Sigmoid colon (tissue), 7 donors: Measurements from ENCODE around the gene NIPAL3. TPM values are rescaled to one million over a fixed set of nuclear protein-coding genes. Genes with fewer than 3 reads are reported as not detected.

Source experiments
- DNase-seq: peaks from one replicate; pipeline ENCODE4 v3.0.0-alpha.2; 2019
- H3K27ac ChIP-seq, 4 donors: fragments of 200-600 bp; sonication (generic); one replicate each; pipeline ENCODE4 v1.5.1; 2016 to 2019; ENCODE audit warnings: mild to moderate bottlenecking in 1 of 4
- H3K27me3 ChIP-seq, 3 donors: fragments of 200-600 bp; sonication (generic); one replicate each; pipeline ENCODE4 v1.5.1; 2019; ENCODE audit warnings: mild to moderate bottlenecking in 1 of 3
- H3K36me3 ChIP-seq, 4 donors: fragments of 200-600 bp; sonication (generic); one replicate each; pipeline ENCODE4 v1.5.1; 2016 to 2019
- H3K4me1 ChIP-seq, 4 donors: fragments of 200-600 bp; sonication (generic); one replicate each; pipeline ENCODE4 v1.5.1; 2017 to 2019
- H3K4me3 ChIP-seq, 4 donors: fragments of 200-600 bp; sonication (generic); one replicate each; pipeline ENCODE4 v1.5.1; 2017 to 2019; ENCODE audit warnings: mild to moderate bottlenecking in 2 of 4, moderate library complexity in 1 of 4
- H3K9me3 ChIP-seq, 4 donors: fragments of 200-600 bp in 3 of 4; sonication (generic) in 3 of 4; one replicate each; pipeline versions ENCODE4 v1.5.1 to v1.6.1; 2013 to 2019
- CTCF ChIP-seq, 4 experiments: fragments of 450-650 bp in 3 of 4; fragments of 200-600 bp in 1 of 4; IDR thresholded peaks; one replicate each; pipeline ENCODE4 v1.5.1; 2016 to 2019; ENCODE audit warnings: antibody characterized with exemption in 4 of 4, mild to moderate bottlenecking in 3 of 4, moderate library complexity in 2 of 4
- EP300 ChIP-seq, 4 donors: sonication (generic); formaldehyde crosslinking; IDR thresholded peaks; one replicate each; pipeline ENCODE4 v1.6.1; 2017; ENCODE audit warnings: antibody characterized with exemption in 4 of 4
- POLR2A ChIP-seq, 2 donors: fragments of 450-650 bp; IDR thresholded peaks; one replicate each; pipeline ENCODE4 v1.6.1; 2016; ENCODE audit warnings: antibody characterized with exemption in 2 of 2, mild to moderate bottlenecking in 2 of 2, moderate library complexity in 2 of 2
- POLR2AphosphoS5 ChIP-seq, 4 donors: sonication (generic); formaldehyde crosslinking; IDR thresholded peaks; one replicate each; pipeline ENCODE4 v1.6.1; 2017; ENCODE audit warnings: antibody characterized with exemption in 4 of 4
- WGBS, 2 donors: extraction: QIAGEN DNeasy Blood & Tissue Kit; methylation state at CpG; one replicate each; pipeline ENCODE4 v1.1.7; 2013; 5-methylcytosine and 5-hydroxymethylcytosine counted together
- intact Hi-C: fragments of 100-400 bp; cut with DNase I; formaldehyde crosslinking; loops from one replicate; pipeline ENCODE4 v1.15.1; 2023
- polyA plus RNA-seq, 3 donors: library from polyadenylated mRNA; stranded (reverse); fragments of 200-250 nt; gene quantifications; one replicate each; pipeline ENCODE4 v1.2.3, GENCODE V29; 2013
- total RNA-seq, 4 donors: library from RNA; depleted of rRNA; stranded (reverse); fragments of >200 nt; gene quantifications; one replicate each; pipeline ENCODE4 v1.1.0, GENCODE V29; 2016
- donor health status: healthy with polysubstance abuse.
- donor health status: Bipolar disorder and iron deficiency.
- donor health status: healthy.

Gene NIPAL3
- total and polyA plus RNA-seq, 7 donors = 5.8 to 53.2 (median 23.7) TPM

- intact Hi-C loops = no loop called here
- Histone ChIP-seq H3K4me1 (peaks cover 0 to 44% (median 26%) of the 10 kb centered on the region in 4 donors), H3K4me3 (peak within 1 kb of the TSS; percentile 62 to 86 (median 78)), H3K27ac (peak within 1 kb of the TSS; percentile 62 to 84 (median 74)), H3K9me3 (no peaks in the 10 kb centered on the region), H3K36me3 (no peaks in the 10 kb centered on the region), H3K27me3 (no peaks in the 10 kb centered on the region)
- DNase-seq = peak; percentile 90
- 2 to 7% methylated on average over 48 of the region's 48 CpGs for WGBS, 2 donors
- TF ChIP-seq POLR2AphosphoS5 (IDR thresholded peaks at IDR 0.05) (peak in 2 of 4 donors; percentile 26 to 51), POLR2A (IDR thresholded peaks at IDR 0.05) (no peak)
Measured at GRCh38 chr1:24413350-24414163, 2.0 kb upstream of the NIPAL3 start, which contains the start of gene STPG1. Gene STPG1, minus strand, starts transcription at chr1:24413782. Its CDS starts 12,394 bp downstream, at chr1:24401388.

- intact Hi-C loops = loop anchor here (5.0 kb wide), 2 partner anchors 87 to 227 kb away; partner anchors contain the start of genes RCAN3 and SRRM1
Measured at GRCh38 chr1:24414775-24415333, 748 bp upstream of the NIPAL3 start.

GRCh38 chr1:24415910-24416665 is 486 bp downstream of the NIPAL3 start:
- TF ChIP-seq POLR2A (IDR thresholded peaks at IDR 0.05) (no peak), POLR2AphosphoS5 (IDR thresholded peaks at IDR 0.05) (no peak), CTCF (IDR thresholded peaks at IDR 0.05) (no peak), EP300 (IDR thresholded peaks at IDR 0.05) (no peak)
- H3K27me3 ChIP-seq = no peaks in the 10 kb centered on the region
- DNase-seq = no peak
- H3K36me3 ChIP-seq = peaks cover 0 to 16% (median 3%) of the 10 kb centered on the region in 4 donors
- WGBS, 2 donors = 1 to 3% methylated on average over 35 of the region's 35 CpGs
- peak overlapping the region; percentile 45 to 65 (median 58) for H3K4me3 ChIP-seq
- H3K9me3 ChIP-seq = no peaks in the 10 kb centered on the region
- peak overlapping the region; percentile 39 to 84 (median 64) for H3K27ac ChIP-seq
- intact Hi-C loops = loop anchor here (5.0 kb wide), 2 partner anchors 86 to 226 kb away; partner anchors contain the start of genes RCAN3 and SRRM1
- peaks cover 0 to 50% (median 27%) of the 10 kb centered on the region in 4 donors for H3K4me1 ChIP-seq

More at GRCh38 chr1:24414775-24415333, 748 bp upstream of the NIPAL3 start:
- Histone ChIP-seq H3K4me3 (peak overlapping the region in 3 of 4 donors; percentile 56 to 65 (median 60)), H3K36me3 (peaks cover 0 to 6% (median 3%) of the 10 kb centered on the region in 4 donors), H3K27ac (peak overlapping the region; percentile 28 to 84 (median 60)), H3K27me3 (no peaks in the 10 kb centered on the region), H3K4me1 (peaks cover 0 to 50% (median 27%) of the 10 kb centered on the region in 4 donors), H3K9me3 (no peaks in the 10 kb centered on the region)
- no peak for DNase-seq
- WGBS, 2 donors = 14 to 64% methylated on average over 22 of the region's 22 CpGs
- no peak for TF ChIP-seq POLR2A (IDR thresholded peaks at IDR 0.05)
- no peak for TF ChIP-seq EP300 (IDR thresholded peaks at IDR 0.05)
- no peak for TF ChIP-seq CTCF (IDR thresholded peaks at IDR 0.05)
- no peak for TF ChIP-seq POLR2AphosphoS5 (IDR thresholded peaks at IDR 0.05)

- Histone ChIP-seq H3K9me3 (no peaks in the 10 kb centered on the region), H3K4me3 (peak overlapping the region; percentile 45 to 65 (median 58)), H3K4me1 (peaks cover 0 to 50% (median 27%) of the 10 kb centered on the region in 4 donors), H3K27me3 (no peaks in the 10 kb centered on the region), H3K27ac (peak overlapping the region; percentile 39 to 84 (median 64)), H3K36me3 (peaks cover 0 to 23% (median 5%) of the 10 kb centered on the region in 4 donors)
- peak in 2 of 4 donors; percentile 51 to 60 for TF ChIP-seq POLR2AphosphoS5 (IDR thresholded peaks at IDR 0.05)
- TF ChIP-seq POLR2A (IDR thresholded peaks at IDR 0.05) = no peak
- TF ChIP-seq EP300 (IDR thresholded peaks at IDR 0.05) = no peak
- TF ChIP-seq CTCF (IDR thresholded peaks at IDR 0.05) = no peak
- WGBS, 2 donors = 47 to 48% methylated on average over 10 of the region's 10 CpGs
- DNase-seq = no peak
- intact Hi-C loops = loop anchor here (5.0 kb wide), 2 partner anchors 85 to 225 kb away; partner anchors contain the start of genes RCAN3 and SRRM1
Measured at GRCh38 chr1:24416666-24417391, 1.2 kb downstream of the NIPAL3 start.
